ENCODE results near the gene CDKL2.
"Not testable (repeated sequence)": the region's sequence is repeated elsewhere in the genome, so short reads cannot be mapped to it uniquely, and the experiment has no call there.

Gene CDKL2

GRCh38 chr4:75673027-75673958, 43.0 kb upstream of the CDKL2 start, which contains the start of gene G3BP2:
G3BP2 (minus strand) TSS chr4:75673411; CDS start chr4:75662025, 11,386 bp downstream.
- Mint-ChIP-seq H3K27ac (peak within 1 kb of the TSS; percentile 98 to 99 (median 98)), H3K36me3 (ENCODE audit: low read depth) (no peaks in the 10 kb centered on the region), H3K9me3 (no peaks in the 10 kb centered on the region), H3K4me1 (peaks cover 38% of the 10 kb centered on the region), H3K27me3 (ENCODE audit: low read depth) (no peaks in the 10 kb centered on the region), H3K4me3 (peak within 1 kb of the TSS; percentile 99)
- no peak for TF ChIP-seq CTCF (IDR thresholded peaks at IDR 0.05; ENCODE audit: unreplicated experiment in 3 of 3)

GRCh38 chr4:75672461-75673026, 42.2 kb upstream of the CDKL2 start:
- no peaks in the 10 kb centered on the region for H3K27me3 Mint-ChIP-seq (ENCODE audit: low read depth)
- H3K9me3 Mint-ChIP-seq, result no peaks in the 10 kb centered on the region
- H3K36me3 Mint-ChIP-seq (ENCODE audit: low read depth), result no peaks in the 10 kb centered on the region
- H3K4me1 Mint-ChIP-seq, result peaks cover 44% of the 10 kb centered on the region
- TF ChIP-seq CTCF (IDR thresholded peaks at IDR 0.05; ENCODE audit: unreplicated experiment in 3 of 3), result no peak
- H3K4me3 Mint-ChIP-seq, result peak overlapping the region; percentile 99
- H3K27ac Mint-ChIP-seq, result peak overlapping the region; percentile 98 to 99 (median 98)

- Mint-ChIP-seq H3K36me3 (ENCODE audit: low read depth) (no peaks in the 10 kb centered on the region), H3K27me3 (ENCODE audit: low read depth) (no peaks in the 10 kb centered on the region), H3K4me3 (peak overlapping the region; percentile 99), H3K27ac (peak overlapping the region; percentile 98 to 99 (median 98)), H3K4me1 (peaks cover 48% of the 10 kb centered on the region), H3K9me3 (no peaks in the 10 kb centered on the region)
- TF ChIP-seq CTCF (IDR thresholded peaks at IDR 0.05; ENCODE audit: unreplicated experiment in 3 of 3), result no peak
These were observed 41.6 kb upstream of the CDKL2 start for GRCh38 chr4:75671802-75672421.

- peak overlapping the region in 1 of 3 experiments; percentile 11 for H3K27ac Mint-ChIP-seq
- no peak overlapping the region for H3K4me3 Mint-ChIP-seq
- peaks cover 51% of the 10 kb centered on the region for H3K4me1 Mint-ChIP-seq
- H3K36me3 Mint-ChIP-seq (ENCODE audit: low read depth), result peaks cover 4% of the 10 kb centered on the region
- TF ChIP-seq CTCF (IDR thresholded peaks at IDR 0.05; ENCODE audit: unreplicated experiment in 3 of 3), result no peak
- H3K27me3 Mint-ChIP-seq (ENCODE audit: low read depth), result no peaks in the 10 kb centered on the region
- H3K9me3 Mint-ChIP-seq, result no peaks in the 10 kb centered on the region
These were observed 38.3 kb upstream of the CDKL2 start for GRCh38 chr4:75668596-75668995.

GRCh38 chr4:75667636-75668035, 37.3 kb upstream of the CDKL2 start:
- H3K36me3 Mint-ChIP-seq (ENCODE audit: low read depth); H3K27me3 Mint-ChIP-seq (ENCODE audit: low read depth); H3K4me3 Mint-ChIP-seq; H3K9me3 Mint-ChIP-seq: not testable (repeated sequence)
- Mint-ChIP-seq H3K4me1 (peaks cover 50% of the 10 kb centered on the region), H3K27ac (peak overlapping the region in 1 of 3 experiments; percentile 67)

GRCh38 chr4:75666299-75666698, 36.0 kb upstream of the CDKL2 start:
- no peak for TF ChIP-seq CTCF (IDR thresholded peaks at IDR 0.05; ENCODE audit: unreplicated experiment in 3 of 3)
- Mint-ChIP-seq H3K27ac (peak overlapping the region in 1 of 3 experiments; percentile 42), H3K9me3 (no peaks in the 10 kb centered on the region), H3K36me3 (ENCODE audit: low read depth) (peaks cover 14% of the 10 kb centered on the region), H3K4me1 (peaks cover 42% of the 10 kb centered on the region), H3K4me3 (no peak overlapping the region), H3K27me3 (ENCODE audit: low read depth) (no peaks in the 10 kb centered on the region)

- H3K27me3 Mint-ChIP-seq (ENCODE audit: low read depth); H3K27ac Mint-ChIP-seq; H3K9me3 Mint-ChIP-seq; H3K4me3 Mint-ChIP-seq: not testable (repeated sequence)
- H3K36me3 Mint-ChIP-seq (ENCODE audit: low read depth), result peaks cover 27% of the 10 kb centered on the region
- peaks cover 32% of the 10 kb centered on the region for H3K4me1 Mint-ChIP-seq
These were observed 34.3 kb upstream of the CDKL2 start for GRCh38 chr4:75664604-75665003.
